Mesendoderm (in vitro differentiated cells): Measurements from ENCODE around the gene OR52N4. TPM values are rescaled to one million over a fixed set of nuclear protein-coding genes. Genes with fewer than 3 reads are reported as not detected.
"Not testable (repeated sequence)": the region's sequence is repeated elsewhere in the genome, so short reads cannot be mapped to it uniquely, and the experiment has no call there.

ENCODE experiments used
- DNase-seq: peaks from one replicate; pipeline ENCODE4 v3.0.0; 2013
- H2AK5ac ChIP-seq: 2 replicates; pipeline ENCODE4 v1.6.1; 2013; ENCODE audit warnings: low read length, inconsistent platforms
- H2BK120ac ChIP-seq: 2 replicates; pipeline ENCODE4 v1.6.1; 2013; ENCODE audit warnings: low read depth, mild to moderate bottlenecking, low read length, moderate library complexity, mixed read lengths
- H2BK15ac ChIP-seq: replicated peaks from 2 replicates; pipeline ENCODE4 v1.6.1; 2013; ENCODE audit warnings: low read depth, mild to moderate bottlenecking, moderate library complexity
- H2BK5ac ChIP-seq: 2 replicates; pipeline ENCODE4 v1.6.1; 2013; ENCODE audit warnings: low read length, inconsistent platforms
- H3K18ac ChIP-seq: 2 replicates; pipeline ENCODE4 v1.6.1; 2013; ENCODE audit warnings: mild to moderate bottlenecking, low read length, mixed read lengths
- H3K23ac ChIP-seq: one replicate; pipeline ENCODE4 v1.6.1; 2013; ENCODE audit warnings: low read length
- H3K27ac ChIP-seq: 2 replicates; pipeline ENCODE4 v1.5.1; 2013; ENCODE audit warnings: low read depth, mild to moderate bottlenecking, inconsistent platforms, low read length, moderate library complexity
- H3K27me3 ChIP-seq: 2 replicates; pipeline ENCODE4 v1.6.1; 2013; ENCODE audit warnings: low read length, control low read depth, mild to moderate bottlenecking, inconsistent platforms; ENCODE audit not compliant: insufficient read depth, poor library complexity
- H3K36me3 ChIP-seq: 2 replicates; pipeline ENCODE4 v1.6.1; 2013; ENCODE audit warnings: low read length, inconsistent platforms; ENCODE audit not compliant: control insufficient read depth, insufficient read depth
- H3K4ac ChIP-seq: one replicate; pipeline ENCODE4 v1.6.1; 2013; ENCODE audit warnings: low read depth, mild to moderate bottlenecking, low read length, moderate library complexity
- H3K4me1 ChIP-seq: 2 replicates; pipeline ENCODE4 v1.6.1; 2013; ENCODE audit warnings: low read depth, low read length, inconsistent platforms; ENCODE audit not compliant: control insufficient read depth
- H3K4me2 ChIP-seq: 2 replicates; pipeline ENCODE4 v1.6.1; 2013; ENCODE audit warnings: low read length
- H3K4me3 ChIP-seq: 2 replicates; pipeline ENCODE4 v1.5.1; 2013; ENCODE audit warnings: mild to moderate bottlenecking, low read length
- H3K56ac ChIP-seq: one replicate; pipeline ENCODE4 v1.6.1; 2013; ENCODE audit warnings: low read length
- H3K79me1 ChIP-seq: 2 replicates; pipeline ENCODE4 v1.6.1; 2013; ENCODE audit warnings: low read length, inconsistent platforms
- H3K79me2 ChIP-seq: 2 replicates; pipeline ENCODE4 v1.6.1; 2013; ENCODE audit warnings: mild to moderate bottlenecking, low read length; ENCODE audit not compliant: control insufficient read depth, insufficient read depth
- H3K9ac ChIP-seq: 2 replicates; pipeline ENCODE4 v1.6.1; 2013; ENCODE audit warnings: low read length, inconsistent platforms
- H4K5ac ChIP-seq: one replicate; pipeline ENCODE4 v1.6.1; 2013; ENCODE audit warnings: low read length
- H4K8ac ChIP-seq: one replicate; pipeline ENCODE4 v1.6.1; 2013; ENCODE audit warnings: low read depth, mild to moderate bottlenecking, control low read depth, low read length, moderate library complexity
- WGBS: extraction: QIAGEN DNeasy Blood & Tissue Kit; methylation state at CpG from one replicate; pipeline ENCODE4 v1.1.7; 2013; ENCODE audit warnings: low lambda C conversion rate, missing lambda C conversion rate; ENCODE audit not compliant: insufficient coverage; ENCODE audit errors: extremely low coverage; 5-methylcytosine and 5-hydroxymethylcytosine counted together
- polyA plus RNA-seq, 2 experiments: library from polyadenylated mRNA; stranded (reverse); fragments of 200-250 nt; gene quantifications; one replicate each; pipeline ENCODE4 v1.2.3, GENCODE V29; 2013

Gene OR52N4
- not detected for polyA plus RNA-seq (2013, experiment 1 of 2)
- not detected for polyA plus RNA-seq (2013, experiment 2 of 2)

DNA sequence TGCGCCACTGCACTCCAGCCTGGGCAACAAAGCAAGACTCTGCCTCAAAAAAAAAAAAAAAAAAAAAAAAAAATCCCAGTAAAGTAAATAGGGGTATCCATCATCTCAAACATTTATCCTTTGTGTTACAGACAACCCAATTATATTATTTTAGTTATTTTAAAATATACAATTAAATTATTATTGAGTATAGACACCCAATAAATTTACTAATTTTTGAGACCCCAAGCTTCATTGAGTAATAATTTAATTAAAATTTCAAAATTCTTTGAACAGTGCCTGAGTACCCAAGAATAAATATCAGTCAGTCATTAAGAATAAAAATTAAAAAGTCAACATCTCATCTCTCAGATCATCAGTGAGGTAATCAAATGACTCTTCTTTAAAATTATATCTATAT, at the start of gene OR52N4:
OR52N4 (plus strand) TSS at position 301 of the 400 bp plus-strand sequence. CDS start 498 bp downstream, outside the sequence.
- H3K4ac ChIP-seq: no peak within 1 kb of the TSS
- no peak within 1 kb of the TSS for H4K8ac ChIP-seq
- no peak within 1 kb of the TSS for H3K4me2 ChIP-seq
- no peak within 1 kb of the TSS for H2AK5ac ChIP-seq
- no peak within 1 kb of the TSS for H3K18ac ChIP-seq
- no peak for DNase-seq
- H3K27me3 ChIP-seq: no peaks in the 10 kb centered on the region
- H3K79me2 ChIP-seq: no peaks in the 10 kb centered on the region
- H3K9ac ChIP-seq: no peak within 1 kb of the TSS
- H3K4me1 ChIP-seq: no peaks in the 10 kb centered on the region
- no peak within 1 kb of the TSS for H3K4me3 ChIP-seq
- no peak within 1 kb of the TSS for H2BK5ac ChIP-seq
- no peak within 1 kb of the TSS for H3K23ac ChIP-seq
- H2BK120ac ChIP-seq: no peak within 1 kb of the TSS
- H4K5ac ChIP-seq: no peak within 1 kb of the TSS
- no peak within 1 kb of the TSS for H3K27ac ChIP-seq
- no peak within 1 kb of the TSS for H2BK15ac ChIP-seq
- H3K56ac ChIP-seq: no peak within 1 kb of the TSS
- H3K79me1 ChIP-seq: no peaks in the 10 kb centered on the region
- H3K36me3 ChIP-seq: no peaks in the 10 kb centered on the region
- no CpG with 5 or more reads among the region's 1 CpG for WGBS

DNA sequence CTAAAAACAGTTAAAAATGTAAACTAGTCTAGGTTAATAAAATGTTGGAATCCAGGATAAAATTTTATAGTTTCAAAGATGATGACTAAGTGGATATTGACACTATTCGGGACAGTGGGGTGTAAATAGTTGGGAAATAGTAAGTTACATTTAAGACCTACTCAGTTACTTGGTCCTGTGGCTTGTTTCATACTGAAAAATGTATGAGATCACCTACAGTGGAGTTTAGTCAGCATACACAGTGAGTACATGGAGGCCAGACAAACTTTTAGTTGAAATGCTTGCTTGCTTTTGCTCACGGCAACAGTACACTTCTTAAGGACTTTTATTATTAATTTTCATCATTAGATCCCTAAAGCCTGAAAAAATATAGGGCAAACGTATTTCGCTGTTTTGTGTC, 48.4 kb upstream of the OR52N4 start:
- Histone ChIP-seq H3K56ac (no peak overlapping the region), H3K27me3 (no peaks in the 10 kb centered on the region), H3K79me1 (no peaks in the 10 kb centered on the region), H3K4me2 (no peak overlapping the region), H4K8ac (no peak overlapping the region), H3K79me2 (no peaks in the 10 kb centered on the region), H3K4me1 (no peaks in the 10 kb centered on the region), H3K9ac (no peak overlapping the region), H2BK120ac (no peak overlapping the region), H3K23ac (no peak overlapping the region), H3K18ac (no peak overlapping the region), H3K27ac (no peak overlapping the region), H3K36me3 (no peaks in the 10 kb centered on the region), H2BK15ac (no peak overlapping the region), H2AK5ac (no peak overlapping the region), H3K4me3 (no peak overlapping the region), H3K4ac (no peak overlapping the region), H2BK5ac (no peak overlapping the region), H4K5ac (no peak overlapping the region)
- DNase-seq: no peak
- no CpG with 5 or more reads among the region's 4 CpGs for WGBS

DNA sequence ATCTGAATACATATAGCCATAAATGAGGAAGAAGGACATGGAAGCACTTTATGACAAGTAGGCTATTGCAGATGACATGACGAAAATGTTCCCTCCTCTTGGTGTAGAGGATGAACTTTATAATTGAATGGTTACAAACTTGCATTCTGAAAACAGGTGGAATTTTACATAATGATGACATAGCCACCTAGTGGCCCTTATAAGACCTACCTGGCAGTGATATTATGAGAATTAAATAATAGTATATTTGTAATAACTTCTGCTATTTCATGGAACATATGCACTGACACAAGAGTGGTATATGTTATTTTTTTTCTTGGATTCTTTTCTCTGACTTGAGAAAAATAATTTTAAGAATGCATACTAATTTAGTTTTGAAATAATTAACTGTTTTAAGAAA, 41.5 kb upstream of the OR52N4 start:
- no peaks in the 10 kb centered on the region for H3K79me1 ChIP-seq
- H3K27me3 ChIP-seq: no peaks in the 10 kb centered on the region
- DNase-seq: no peak
- no peaks in the 10 kb centered on the region for H3K36me3 ChIP-seq
- H3K4me2 ChIP-seq: no peak overlapping the region
- H2BK5ac ChIP-seq: no peak overlapping the region
- no peak overlapping the region for H2BK120ac ChIP-seq
- no peak overlapping the region for H3K18ac ChIP-seq
- no peak overlapping the region for H3K4ac ChIP-seq
- no CpG with 5 or more reads among the region's 1 CpG for WGBS
- no peak overlapping the region for H2AK5ac ChIP-seq
- no peak overlapping the region for H3K9ac ChIP-seq
- no peaks in the 10 kb centered on the region for H3K79me2 ChIP-seq
- H3K23ac ChIP-seq: no peak overlapping the region
- H2BK15ac ChIP-seq: no peak overlapping the region
- H3K4me3 ChIP-seq: no peak overlapping the region
- no peak overlapping the region for H3K27ac ChIP-seq
- H3K4me1 ChIP-seq: no peaks in the 10 kb centered on the region
- no peak overlapping the region for H4K5ac ChIP-seq
- H3K56ac ChIP-seq: no peak overlapping the region
- H4K8ac ChIP-seq: no peak overlapping the region

DNA sequence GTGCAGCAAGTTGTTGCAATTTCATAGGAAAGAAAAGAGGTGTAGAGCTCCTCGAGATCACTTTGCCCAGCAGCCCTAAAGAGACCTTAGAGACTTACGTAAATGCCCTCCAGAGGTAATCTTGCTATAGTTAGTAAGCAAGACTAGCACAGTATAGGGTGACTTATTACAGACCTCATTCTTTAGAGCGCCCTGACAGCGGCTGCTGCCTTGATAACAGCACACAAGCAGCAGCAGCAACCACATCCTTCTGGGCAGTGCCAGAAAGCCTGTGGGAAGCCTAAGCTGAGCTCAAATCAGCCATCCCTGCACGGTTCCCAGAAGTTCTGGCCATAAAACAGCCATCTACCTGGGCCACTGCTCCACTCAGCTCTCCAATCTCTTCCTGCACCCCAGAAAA, 40.3 kb upstream of the OR52N4 start:
- H3K79me2 ChIP-seq: no peaks in the 10 kb centered on the region
- no peak for DNase-seq
- H3K9ac ChIP-seq: no peak overlapping the region
- H3K36me3 ChIP-seq: no peaks in the 10 kb centered on the region
- no peak overlapping the region for H4K5ac ChIP-seq
- no peak overlapping the region for H3K4me3 ChIP-seq
- H3K4me1 ChIP-seq: no peaks in the 10 kb centered on the region
- H3K4ac ChIP-seq: no peak overlapping the region
- H4K8ac ChIP-seq: no peak overlapping the region
- WGBS: no CpG with 5 or more reads among the region's 5 CpGs
- H2BK5ac ChIP-seq: no peak overlapping the region
- H2BK120ac ChIP-seq: no peak overlapping the region
- H3K27ac ChIP-seq: no peak overlapping the region
- H3K79me1 ChIP-seq: no peaks in the 10 kb centered on the region
- H3K27me3 ChIP-seq: no peaks in the 10 kb centered on the region
- H2AK5ac ChIP-seq: no peak overlapping the region
- no peak overlapping the region for H3K56ac ChIP-seq
- H3K18ac ChIP-seq: no peak overlapping the region
- no peak overlapping the region for H3K4me2 ChIP-seq
- no peak overlapping the region for H3K23ac ChIP-seq
- no peak overlapping the region for H2BK15ac ChIP-seq

DNA sequence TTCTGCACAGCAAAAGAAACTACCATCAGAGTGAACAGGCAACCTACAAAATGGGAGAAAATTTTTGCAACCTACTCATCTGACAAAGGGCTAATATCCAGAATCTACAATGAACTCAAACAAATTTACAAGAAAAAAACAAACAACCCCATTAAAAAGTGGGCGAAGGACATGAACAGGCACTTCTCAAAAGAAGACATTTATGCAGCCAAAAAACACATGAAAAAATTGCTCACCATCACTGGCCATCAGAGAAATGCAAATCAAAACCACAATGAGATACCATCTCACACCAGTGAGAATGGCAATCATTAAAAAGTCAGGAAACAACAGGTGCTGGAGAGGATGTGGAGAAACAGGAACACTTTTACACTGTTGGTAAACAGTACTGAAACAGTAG, 37.5 kb upstream of the OR52N4 start:
- H3K23ac ChIP-seq, H3K79me1 ChIP-seq, H3K56ac ChIP-seq, H3K4me2 ChIP-seq, H3K4ac ChIP-seq, H3K27ac ChIP-seq, DNase-seq, H4K5ac ChIP-seq, H2BK5ac ChIP-seq, H3K18ac ChIP-seq, H3K9ac ChIP-seq, H3K27me3 ChIP-seq, H4K8ac ChIP-seq, H2AK5ac ChIP-seq, H3K79me2 ChIP-seq, H2BK120ac ChIP-seq, H3K36me3 ChIP-seq, H3K4me1 ChIP-seq, H2BK15ac ChIP-seq, H3K4me3 ChIP-seq: not testable (repeated sequence)
- no CpG with 5 or more reads among the region's 1 CpG for WGBS

DNA sequence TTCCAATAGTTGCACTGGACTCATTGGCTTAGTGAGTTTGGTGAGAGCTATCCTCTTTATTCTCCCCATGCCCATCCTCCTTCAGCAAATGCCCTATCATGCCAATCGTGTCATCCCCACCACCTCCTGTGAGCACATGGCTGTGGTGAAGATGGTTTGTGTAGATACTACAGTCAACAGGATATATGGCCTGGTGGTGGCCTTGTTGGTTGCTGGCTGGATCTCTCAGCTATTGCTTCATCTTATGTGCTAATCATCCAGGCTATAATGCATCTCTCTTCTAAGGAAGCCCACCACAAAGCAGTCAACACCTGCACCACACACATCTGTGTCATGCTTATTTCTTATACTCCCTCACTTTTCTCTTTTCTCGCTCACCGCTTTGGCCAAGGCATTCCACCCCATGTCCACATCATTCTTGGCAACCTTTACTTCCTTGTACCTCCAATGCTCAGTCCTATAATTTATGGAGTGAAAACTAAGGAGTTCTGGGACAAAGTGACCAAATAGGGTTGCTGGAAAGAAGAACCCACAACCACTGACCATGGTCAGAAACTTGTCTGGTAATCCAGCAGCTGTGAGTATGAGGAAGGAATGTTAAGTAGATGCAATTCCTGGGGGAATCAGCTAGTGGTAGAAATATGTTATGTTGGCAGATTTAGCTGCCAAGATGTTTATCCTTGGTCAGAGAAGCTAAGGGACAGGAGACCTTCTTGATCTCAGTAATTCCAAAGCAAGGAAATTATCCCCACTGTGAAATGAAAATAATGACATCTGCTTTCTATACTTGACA, 34.1 kb upstream of the OR52N4 start:
- H3K4me3 ChIP-seq: no peak overlapping the region
- H4K8ac ChIP-seq: no peak overlapping the region
- H3K9ac ChIP-seq: no peak overlapping the region
- no peak for DNase-seq
- H3K23ac ChIP-seq: no peak overlapping the region
- H2AK5ac ChIP-seq: no peak overlapping the region
- no peak overlapping the region for H3K27ac ChIP-seq
- no CpG with 5 or more reads among the region's 3 CpGs for WGBS
- no peak overlapping the region for H3K4me2 ChIP-seq
- H4K5ac ChIP-seq: no peak overlapping the region
- no peak overlapping the region for H3K18ac ChIP-seq
- H2BK15ac ChIP-seq: no peak overlapping the region
- no peaks in the 10 kb centered on the region for H3K36me3 ChIP-seq
- H3K4ac ChIP-seq: no peak overlapping the region
- no peaks in the 10 kb centered on the region for H3K4me1 ChIP-seq
- no peaks in the 10 kb centered on the region for H3K79me2 ChIP-seq
- H2BK5ac ChIP-seq: no peak overlapping the region
- H3K27me3 ChIP-seq: no peaks in the 10 kb centered on the region
- H2BK120ac ChIP-seq: no peak overlapping the region
- H3K79me1 ChIP-seq: no peaks in the 10 kb centered on the region
- H3K56ac ChIP-seq: no peak overlapping the region
